IMR-90 (cell line): ENCODE data around the gene DNAJC27. TPM values are rescaled to one million over a fixed set of nuclear protein-coding genes. Genes with fewer than 3 reads are reported as not detected.
"Not testable (repeated sequence)": the region's sequence is repeated elsewhere in the genome, so short reads cannot be mapped to it uniquely, and the experiment has no call there.

Source experiments
- ATAC-seq: fragments of 200-7000 bp; cut with Tn5 transposase; 2 replicates; pipeline ENCODE4 v1.9.1; 2020; ENCODE audit warnings: low read depth, mild to moderate bottlenecking, moderate library complexity
- BruUV-seq: library from RNA; stranded (reverse); fragments of 400-500 nt; replicated peaks from 2 replicates; lab custom pipeline; 2021; lab: Mats Ljungman, UMichigan
- CTCF ChIA-PET: fragments of 300-600 bp; formaldehyde crosslinking; extraction: SDS; loops from one replicate; lab custom pipeline; 2021; ENCODE audit warnings: antibody characterized with exemption; lab: Yijun Ruan, JAX
- POLR2A ChIA-PET: fragments of 300-600 bp; sonication (Branson Sonifier 250); formaldehyde crosslinking; loops from one replicate; lab custom pipeline; 2022; ENCODE audit warnings: antibody characterized with exemption; ENCODE audit not compliant: unreplicated experiment; lab: Charles Lee
- DNase-seq: peaks from one replicate; pipeline ENCODE4 v3.0.0; 2013
- H2AFZ ChIP-seq: replicated peaks from 2 replicates; pipeline ENCODE3; 2013; ENCODE audit warnings: low read length, mild to moderate bottlenecking; ENCODE audit not compliant: poor library complexity
- H2AK5ac ChIP-seq: 2 replicates; pipeline ENCODE4 v1.6.1; 2013; ENCODE audit warnings: low read depth, low read length, inconsistent platforms
- H2AK9ac ChIP-seq: replicated peaks from 2 replicates; pipeline ENCODE3; 2013; ENCODE audit warnings: mild to moderate bottlenecking, low read depth, low read length, moderate library complexity; ENCODE audit not compliant: poor library complexity
- H2BK120ac ChIP-seq: 2 replicates; pipeline ENCODE4 v1.6.1; 2013; ENCODE audit warnings: low read depth, low read length, inconsistent platforms
- H2BK15ac ChIP-seq: 3 replicates; pipeline ENCODE4 v1.6.1; 2013; ENCODE audit warnings: low read depth, low read length, inconsistent platforms
- H2BK20ac ChIP-seq: 2 replicates; pipeline ENCODE4 v1.6.1; 2013; ENCODE audit warnings: low read depth, mild to moderate bottlenecking, inconsistent platforms, low read length, moderate library complexity
- H2BK5ac ChIP-seq: 2 replicates; pipeline ENCODE4 v1.6.1; 2013; ENCODE audit warnings: mild to moderate bottlenecking, low read depth, low read length, inconsistent platforms; ENCODE audit not compliant: poor library complexity, severe bottlenecking
- H3K14ac ChIP-seq: replicated peaks from 2 replicates; pipeline ENCODE4 v1.6.1; 2013; ENCODE audit warnings: low read depth, low read length, inconsistent platforms
- H3K18ac ChIP-seq: 2 replicates; pipeline ENCODE4 v1.6.1; 2013; ENCODE audit warnings: low read depth, low read length, control low read depth
- H3K23ac ChIP-seq: 2 replicates; pipeline ENCODE4 v1.6.1; 2013; ENCODE audit warnings: low read depth, low read length, inconsistent platforms
- H3K27ac ChIP-seq: 2 replicates; pipeline ENCODE4 v1.5.1; 2013; ENCODE audit warnings: mild to moderate bottlenecking, control low read depth, low read length; ENCODE audit not compliant: insufficient read depth
- H3K27me3 ChIP-seq: 2 replicates; pipeline ENCODE4 v1.6.1; 2013; ENCODE audit warnings: low read length; ENCODE audit not compliant: control insufficient read depth, insufficient read depth
- H3K36me3 ChIP-seq: 2 replicates; pipeline ENCODE4 v1.6.1; 2013; ENCODE audit warnings: low read length, mixed read lengths; ENCODE audit not compliant: control insufficient read depth, insufficient read depth
- H3K4ac ChIP-seq: 2 replicates; pipeline ENCODE4 v1.6.1; 2013; ENCODE audit warnings: low read depth, low read length, inconsistent platforms
- H3K4me1 ChIP-seq: 2 replicates; pipeline ENCODE4 v1.6.1; 2013; ENCODE audit warnings: low read length, mixed read lengths; ENCODE audit not compliant: control insufficient read depth, insufficient read depth
- H3K4me2 ChIP-seq: 2 replicates; pipeline ENCODE4 v1.6.1; 2013; ENCODE audit warnings: low read depth, mild to moderate bottlenecking, control low read depth, low read length, moderate library complexity
- H3K4me3 ChIP-seq: 2 replicates; pipeline ENCODE4 v1.5.1; 2013; ENCODE audit warnings: low read depth, mild to moderate bottlenecking, control low read depth, low read length, moderate library complexity; ENCODE audit not compliant: insufficient read depth
- H3K56ac ChIP-seq: 2 replicates; pipeline ENCODE4 v1.6.1; 2013; ENCODE audit warnings: low read length, inconsistent platforms; ENCODE audit not compliant: insufficient read depth; ENCODE audit errors: extremely low read depth
- H3K79me1 ChIP-seq, 2 experiments: 2 replicates each; pipeline ENCODE4 v1.6.1; 2013; ENCODE audit warnings: low read length in 2 of 2, inconsistent platforms in 1 of 2, low read depth in 1 of 2
- H3K9ac ChIP-seq: 2 replicates; pipeline ENCODE4 v1.6.1; 2013; ENCODE audit warnings: low read depth, low read length, control low read depth
- H3K9me1 ChIP-seq: 2 replicates; pipeline ENCODE4 v1.6.1; 2013; ENCODE audit warnings: low read length, inconsistent platforms; ENCODE audit not compliant: insufficient read depth
- H3K9me3 ChIP-seq: 2 replicates; pipeline ENCODE4 v1.6.1; 2013; ENCODE audit warnings: low read length; ENCODE audit not compliant: control insufficient read depth, insufficient read depth
- H4K20me1 ChIP-seq: 2 replicates; pipeline ENCODE4 v1.6.1; 2013; ENCODE audit warnings: low read length, inconsistent platforms; ENCODE audit not compliant: insufficient read depth
- H4K5ac ChIP-seq: 2 replicates; pipeline ENCODE4 v1.6.1; 2013; ENCODE audit warnings: mild to moderate bottlenecking, low read depth, low read length, control low read depth
- H4K8ac ChIP-seq, 2 experiments: 2 replicates each; pipeline ENCODE4 v1.6.1; 2013; ENCODE audit warnings: low read depth in 2 of 2, low read length in 2 of 2, control low read depth in 1 of 2, inconsistent platforms in 1 of 2
- H4K91ac ChIP-seq: 2 replicates; pipeline ENCODE4 v1.6.1; 2013; ENCODE audit warnings: low read depth, low read length, inconsistent platforms; ENCODE audit not compliant: insufficient read depth
- WGBS, 2 experiments: methylation state at CpG; one replicate each; pipeline versions ENCODE4 v1.1.5 to v1.1.7; 2013; ENCODE audit warnings: missing lambda C conversion rate in 2 of 2; ENCODE audit not compliant: insufficient read length in 1 of 2; ENCODE audit errors: extremely low coverage in 2 of 2; 5-methylcytosine and 5-hydroxymethylcytosine counted together
- dilution Hi-C: fragments of 300-500 bp; cut with HindIII; formaldehyde crosslinking; loops from one replicate; pipeline ENCODE4 v1.14.3; 2018; ENCODE audit warnings: low sequenced_read_pairs; ENCODE audit not compliant: unreplicated experiment
- in situ Hi-C: fragments of 300-500 bp; cut with MboI; formaldehyde crosslinking; loops from 3 replicates; pipeline ENCODE4 v1.14.3; 2019; ENCODE audit warnings: low sequenced_read_pairs, inconsistent platforms, mixed read lengths
- intact Hi-C: fragments of 100-400 bp; cut with micrococcal nuclease; formaldehyde crosslinking; loops from 2 replicates; pipeline ENCODE4 v1.10.0; 2022
- polyA plus RNA-seq, 3 experiments: library from polyadenylated mRNA; depleted of rRNA; stranded (reverse); fragments of >200 nt; gene quantifications; 2 replicates each; pipeline ENCODE4 v1.2.3, GENCODE V29; 2012; ENCODE audit warnings: low replicate concordance in 1 of 3
- total RNA-seq: library from RNA; depleted of rRNA; stranded (reverse); fragments of >200 nt; gene quantifications from 2 replicates; pipeline ENCODE4 v1.2.3, GENCODE V29; 2012

The DNAJC27 gene
- total and polyA plus RNA-seq, 2 of the 4 experiments (the other 2 are of a cell fraction) = 1.6 to 2.0 TPM

- POLR2A ChIA-PET, CTCF ChIA-PET, H3K9ac ChIP-seq, H3K4me2 ChIP-seq, H3K36me3 ChIP-seq, DNase-seq, H3K56ac ChIP-seq, H2BK15ac ChIP-seq, H3K18ac ChIP-seq, ATAC-seq, H3K79me1 ChIP-seq, H3K27me3 ChIP-seq, H2BK5ac ChIP-seq, H4K8ac ChIP-seq, H3K14ac ChIP-seq, H2AK5ac ChIP-seq, dilution Hi-C loops, H3K9me1 ChIP-seq, H4K5ac ChIP-seq, H3K4ac ChIP-seq, H2AK9ac ChIP-seq, H2BK20ac ChIP-seq, H2AFZ ChIP-seq, H2BK120ac ChIP-seq, H3K4me1 ChIP-seq, intact Hi-C loops, H4K91ac ChIP-seq, H3K27ac ChIP-seq, H3K9me3 ChIP-seq, H3K4me3 ChIP-seq, H3K23ac ChIP-seq, in situ Hi-C loops, BruUV-seq, H4K20me1 ChIP-seq: not testable (repeated sequence)
- WGBS, 2 experiments = no CpG with 5 or more reads among the region's 2 CpGs
Observed at GRCh38 chr2:25011342-25011741, 39.6 kb upstream of the DNAJC27 start.
